Measurements from ENCODE around the gene PDCD10.

DNA sequence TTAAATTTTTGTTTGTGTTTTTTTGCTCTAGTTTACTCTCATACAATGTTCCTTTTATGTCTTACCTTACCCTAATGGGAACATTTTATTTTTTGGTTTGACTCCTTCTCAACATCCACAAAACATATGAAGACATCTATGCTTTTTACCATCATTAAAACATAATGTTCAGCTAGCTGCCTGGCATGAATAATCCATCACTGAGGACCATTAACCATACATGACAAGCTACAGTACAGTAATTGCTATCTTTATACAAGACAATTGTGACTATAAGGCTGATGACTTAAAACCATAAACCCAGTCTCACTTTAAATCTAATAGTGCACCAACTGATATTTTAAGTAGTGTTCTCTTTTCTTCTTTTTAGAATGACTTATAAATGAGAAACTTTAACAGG, 14.5 kb upstream of the PDCD10 start:
- TF ChIP-seq, protein P1, sequence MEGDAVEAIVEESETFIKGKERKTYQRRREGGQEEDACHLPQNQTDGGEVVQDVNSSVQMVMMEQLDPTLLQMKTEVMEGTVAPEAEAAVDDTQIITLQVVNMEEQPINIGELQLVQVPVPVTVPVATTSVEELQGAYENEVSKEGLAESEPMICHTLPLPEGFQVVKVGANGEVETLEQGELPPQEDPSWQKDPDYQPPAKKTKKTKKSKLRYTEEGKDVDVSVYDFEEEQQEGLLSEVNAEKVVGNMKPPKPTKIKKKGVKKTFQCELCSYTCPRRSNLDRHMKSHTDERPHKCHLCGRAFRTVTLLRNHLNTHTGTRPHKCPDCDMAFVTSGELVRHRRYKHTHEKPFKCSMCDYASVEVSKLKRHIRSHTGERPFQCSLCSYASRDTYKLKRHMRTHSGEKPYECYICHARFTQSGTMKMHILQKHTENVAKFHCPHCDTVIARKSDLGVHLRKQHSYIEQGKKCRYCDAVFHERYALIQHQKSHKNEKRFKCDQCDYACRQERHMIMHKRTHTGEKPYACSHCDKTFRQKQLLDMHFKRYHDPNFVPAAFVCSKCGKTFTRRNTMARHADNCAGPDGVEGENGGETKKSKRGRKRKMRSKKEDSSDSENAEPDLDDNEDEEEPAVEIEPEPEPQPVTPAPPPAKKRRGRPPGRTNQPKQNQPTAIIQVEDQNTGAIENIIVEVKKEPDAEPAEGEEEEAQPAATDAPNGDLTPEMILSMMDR (IDR thresholded peaks at IDR 0.05): no peak
- no peak for TF ChIP-seq POLR2A (IDR thresholded peaks at IDR 0.05)

Measured in Peyer's patch (tissue), 4 donors.